GM23338 (cell line): ENCODE measurements around the gene GTF2A2. TPM values are rescaled to one million over a fixed set of nuclear protein-coding genes. Genes with fewer than 3 reads are reported as not detected.

Experiments used
- ATAC-seq: fragments of 200-7000 bp; cut with Tn5 transposase; 3 replicates; pipeline ENCODE4 v1.9.1; 2020
- DNase-seq: peaks from one replicate; pipeline ENCODE4 v3.0.0-alpha.2; 2015; ENCODE audit warnings: low spot score
- H2AFZ ChIP-seq: fragments of 200-600 bp; sonication (generic); 2 replicates; pipeline ENCODE4 v1.8.0; 2016; ENCODE audit warnings: antibody characterized with exemption, mild to moderate bottlenecking, moderate library complexity
- H3F3A ChIP-seq: fragments of 200-600 bp; sonication (generic); replicated peaks from 2 replicates; pipeline ENCODE4 v1.8.0; 2017; ENCODE audit warnings: antibody characterized with exemption, mixed run types, low read depth
- H3K27ac ChIP-seq: fragments of 200-600 bp; sonication (generic); 2 replicates; pipeline ENCODE4 v1.6.1; 2016; ENCODE audit warnings: low read depth
- H3K27me3 ChIP-seq: fragments of 200-600 bp; sonication (generic); 2 replicates; pipeline ENCODE4 v1.8.0; 2016; ENCODE audit warnings: mild to moderate bottlenecking, mixed run types, moderate library complexity; ENCODE audit not compliant: insufficient read depth
- H3K36me3 ChIP-seq: fragments of 200-600 bp; sonication (generic); 2 replicates; pipeline ENCODE4 v1.8.0; 2016; ENCODE audit warnings: mild to moderate bottlenecking; ENCODE audit not compliant: insufficient read depth
- H3K4me1 ChIP-seq: fragments of 200-600 bp; sonication (generic); 2 replicates; pipeline ENCODE4 v1.8.0; 2016; ENCODE audit warnings: mild to moderate bottlenecking, moderate library complexity; ENCODE audit not compliant: insufficient read depth
- H3K4me2 ChIP-seq: fragments of 200-600 bp; sonication (generic); 2 replicates; pipeline ENCODE4 v1.7.1; 2017; ENCODE audit warnings: mixed run types
- H3K4me3 ChIP-seq: fragments of 200-600 bp; sonication (generic); 2 replicates; pipeline ENCODE4 v1.6.1; 2016; ENCODE audit warnings: mixed run types
- H3K79me2 ChIP-seq: fragments of 200-600 bp; sonication (generic); replicated peaks from 2 replicates; pipeline ENCODE4 v1.8.0; 2017; ENCODE audit warnings: mild to moderate bottlenecking; ENCODE audit not compliant: insufficient read depth
- H3K9me2 ChIP-seq: fragments of 200-600 bp; sonication (generic); 2 replicates; pipeline ENCODE4 v1.8.0; 2017; ENCODE audit not compliant: insufficient read depth
- H4K20me1 ChIP-seq: fragments of 200-600 bp; sonication (generic); replicated peaks from 2 replicates; pipeline ENCODE4 v1.8.0; 2017; ENCODE audit warnings: mild to moderate bottlenecking; ENCODE audit not compliant: insufficient read depth
- H3K27ac Mint-ChIP-seq: 2 replicates; pipeline ENCODE4 v1.8.0; 2020; ENCODE audit warnings: inconsistent platforms, mild to moderate bottlenecking, moderate library complexity, mixed read lengths
- H3K27me3 Mint-ChIP-seq: 3 replicates; pipeline ENCODE4 v1.8.0; 2022; ENCODE audit warnings: low read depth, mild to moderate bottlenecking, moderate library complexity, mixed read lengths, inconsistent platforms; ENCODE audit not compliant: insufficient read depth, poor library complexity
- H3K36me3 Mint-ChIP-seq: 3 replicates; pipeline ENCODE4 v1.8.0; 2021; ENCODE audit warnings: low read depth, mild to moderate bottlenecking, inconsistent platforms, moderate library complexity, mixed read lengths
- H3K4me1 Mint-ChIP-seq: 3 replicates; pipeline ENCODE4 v1.8.0; 2020; ENCODE audit warnings: mild to moderate bottlenecking, inconsistent platforms, mixed read lengths
- H3K4me3 Mint-ChIP-seq: 3 replicates; pipeline ENCODE4 v1.8.0; 2021; ENCODE audit warnings: moderate library complexity, mild to moderate bottlenecking, inconsistent platforms, mixed read lengths
- H3K9me3 Mint-ChIP-seq: 3 replicates; pipeline ENCODE4 v1.8.0; 2020; ENCODE audit warnings: moderate library complexity, mild to moderate bottlenecking, inconsistent platforms, mixed read lengths
- CREB1 ChIP-seq: fragments of 250-450 bp; sonication (Bioruptor Pico); IDR thresholded peaks from 2 replicates; pipeline ENCODE4 v1.5.0; 2020; ENCODE audit warnings: low read depth, mild to moderate bottlenecking, moderate library complexity
- ETS1 ChIP-seq: IDR thresholded peaks from 2 replicates; pipeline ENCODE4 v1.6.1; 2016; ENCODE audit warnings: antibody characterized with exemption
- EZH2 ChIP-seq: fragments of 200-600 bp; sonication (generic); IDR thresholded peaks from one replicate; pipeline ENCODE4 v1.8.0; 2017; ENCODE audit warnings: antibody characterized with exemption, mild to moderate bottlenecking, low read depth; ENCODE audit not compliant: unreplicated experiment
- EZH2phosphoT487 ChIP-seq: fragments of 200-600 bp; sonication (generic); IDR thresholded peaks from one replicate; pipeline ENCODE4 v1.8.1; 2018; ENCODE audit warnings: antibody characterized with exemption; ENCODE audit not compliant: unreplicated experiment
- JUNB ChIP-seq: IDR thresholded peaks from one replicate; pipeline ENCODE4 v1.6.1; 2016; ENCODE audit warnings: antibody characterized with exemption; ENCODE audit not compliant: unreplicated experiment
- NANOG ChIP-seq: IDR thresholded peaks from 2 replicates; pipeline ENCODE4 v1.6.1; 2016; ENCODE audit warnings: antibody characterized with exemption, borderline replicate concordance
- POLR2AphosphoS5 ChIP-seq: IDR thresholded peaks from 2 replicates; pipeline ENCODE4 v1.6.1; 2016; ENCODE audit warnings: antibody characterized with exemption, low read depth
- REST ChIP-seq: IDR thresholded peaks from one replicate; pipeline ENCODE4 v1.6.1; 2018; ENCODE audit warnings: antibody characterized with exemption; ENCODE audit not compliant: unreplicated experiment
- STAT1 ChIP-seq: IDR thresholded peaks from one replicate; pipeline ENCODE4 v1.6.1; 2016; ENCODE audit warnings: antibody characterized with exemption; ENCODE audit not compliant: unreplicated experiment
- ZNF114 ChIP-seq: fragments of 250-450 bp; sonication (Bioruptor Pico); IDR thresholded peaks from 2 replicates; pipeline ENCODE4 v1.5.0; 2020; ENCODE audit warnings: mild to moderate bottlenecking, moderate library complexity
- ZNF331 ChIP-seq: fragments of 250-450 bp; sonication (Bioruptor Pico); IDR thresholded peaks from 2 replicates; pipeline ENCODE4 v1.5.0; 2020; ENCODE audit warnings: low read depth, mild to moderate bottlenecking, moderate library complexity
- polyA plus RNA-seq: library from polyadenylated mRNA; unstranded; fragments of >200 nt; fragmentation: Nextera tagmentation; extraction: Ambion mirVana; gene quantifications from 2 replicates; pipeline ENCODE4 v1.2.1, GENCODE V29; 2016
- total RNA-seq: library from RNA; depleted of rRNA; stranded (reverse); fragments of >200 nt; shearing (Covaris generic); gene quantifications from 2 replicates; pipeline ENCODE4 v1.2.3, GENCODE V29; 2014

Gene GTF2A2
- total and polyA plus RNA-seq, 2 experiments from 2014 or later, result 45.9 to 424 TPM

- H3K4me3 ChIP-seq, result peak overlapping the region; percentile 66
- Mint-ChIP-seq H3K36me3 (peaks cover 6% of the 10 kb centered on the region), H3K4me1 (peaks cover 12% of the 10 kb centered on the region), H3K9me3 (no peaks in the 10 kb centered on the region), H3K27me3 (peaks cover 9% of the 10 kb centered on the region), H3K4me3 (peak overlapping the region; percentile 97), H3K27ac (peak overlapping the region; percentile 98)
- peaks cover 12% of the 10 kb centered on the region for H3K27me3 ChIP-seq
- H3K4me1 ChIP-seq, result no peaks in the 10 kb centered on the region; the same call in 1 of the 2 replicates
- peak; percentile 32 for DNase-seq
- H2AFZ ChIP-seq, result peak overlapping the region; percentile 72; the same call in 1 of the 2 replicates
- H3K27ac ChIP-seq, result peak overlapping the region; percentile 97
- no peaks in the 10 kb centered on the region for H3K9me2 ChIP-seq
- H3K36me3 ChIP-seq, result no peaks in the 10 kb centered on the region
- H3K4me2 ChIP-seq, result peak overlapping the region; percentile 81
- no peak for ATAC-seq
- H3F3A ChIP-seq, result no peaks in the 10 kb centered on the region
- H4K20me1 ChIP-seq, result peaks cover 15% of the 10 kb centered on the region
- H3K79me2 ChIP-seq, result peaks cover 55% of the 10 kb centered on the region
- no peak for TF ChIP-seq ETS1
- TF ChIP-seq CREB1, result no peak
- TF ChIP-seq REST, result no peak
- no peak for TF ChIP-seq ZNF331 (CRISPR knock-in tag)
- TF ChIP-seq NANOG, result no peak
- no peak for TF ChIP-seq STAT1
- no peak for TF ChIP-seq ZNF114 (CRISPR knock-in tag)
- TF ChIP-seq POLR2AphosphoS5, result no peak
- no peak for TF ChIP-seq EZH2phosphoT487
- no peak for TF ChIP-seq JUNB
Observed at GRCh38 chr15:59688423-59688781, 31.1 kb upstream of the GTF2A2 start.

GRCh38 chr15:59687836-59688235 is 30.5 kb upstream of the GTF2A2 start:
- Histone ChIP-seq H2AFZ (no peak overlapping the region), H3K9me2 (no peaks in the 10 kb centered on the region), H3F3A (no peaks in the 10 kb centered on the region), H3K79me2 (peaks cover 61% of the 10 kb centered on the region), H3K27me3 (peaks cover 12% of the 10 kb centered on the region), H4K20me1 (peaks cover 15% of the 10 kb centered on the region), H3K4me3 (peak overlapping the region; percentile 66), H3K4me1 (no peaks in the 10 kb centered on the region; the same call in 1 of the 2 replicates), H3K27ac (no peak overlapping the region), H3K36me3 (no peaks in the 10 kb centered on the region), H3K4me2 (peak overlapping the region; percentile 81)
- Mint-ChIP-seq H3K27me3 (peaks cover 9% of the 10 kb centered on the region), H3K36me3 (peaks cover 6% of the 10 kb centered on the region), H3K4me3 (peak overlapping the region; percentile 97), H3K9me3 (no peaks in the 10 kb centered on the region), H3K27ac (peak overlapping the region; percentile 98; the same call in 1 of the 2 replicates), H3K4me1 (peaks cover 12% of the 10 kb centered on the region)
- DNase-seq, result no peak
- no peak for ATAC-seq
- TF ChIP-seq ETS1 (no peak), CREB1 (no peak), EZH2phosphoT487 (no peak), REST (no peak), EZH2 (no peak)
